HepG2 (cell line): Measurements from ENCODE around the gene CFAP43. TPM values are rescaled to one million over a fixed set of nuclear protein-coding genes. Genes with fewer than 3 reads are reported as not detected.

Experiments
- ATAC-seq: fragments of 200-7000 bp; cut with Tn5 transposase; 3 replicates; pipeline ENCODE4 v1.9.1; 2020; ENCODE audit warnings: mild to moderate bottlenecking, moderate library complexity
- BruUV-seq: library from RNA; stranded (reverse); fragments of 400-500 nt; replicated peaks from 2 replicates; lab custom pipeline; 2021; lab: Mats Ljungman, UMichigan
- CTCF ChIA-PET: fragments of 300-600 bp; formaldehyde crosslinking; extraction: SDS; loops from one replicate; lab custom pipeline; 2021; ENCODE audit warnings: low total read pairs, inconsistent platforms, low intra/inter-chr PET ratio; lab: Yijun Ruan, JAX
- POLR2A ChIA-PET: fragments of 350-600 bp; sonication (Branson Sonifier 250); formaldehyde crosslinking; loops from one replicate; lab custom pipeline; 2020; ENCODE audit warnings: antibody characterized with exemption, inconsistent platforms; lab: Yijun Ruan, JAX
- DNase-seq: peaks from one replicate; pipeline ENCODE4 v3.0.0-alpha.2; 2015; ENCODE audit warnings: low spot score
- FAIRE-seq: peaks from 3 replicates; lab custom pipeline; 2011; peaks lifted over from hg19 to GRCh38; lab: Jason Lieb, UNC
- H2AFZ ChIP-seq: one replicate; pipeline ENCODE4 v1.6.1; 2011; ENCODE audit warnings: low read length, inconsistent platforms
- H3K27ac ChIP-seq: fragments of 300-600 bp; 3 replicates; pipeline ENCODE4 v1.8.0; 2011; ENCODE audit warnings: mixed run types, mild to moderate bottlenecking, mixed read lengths, low read length, inconsistent platforms; ENCODE audit not compliant: insufficient read depth; ENCODE audit errors: extremely low read length
- H3K27me3 ChIP-seq, 2 experiments: fragments of 200-600 bp in 1 of 2; 2 replicates in 1 of 2; 3 replicates in 1 of 2; pipeline versions ENCODE4 v1.6.0 to v1.8.0; 2011; ENCODE audit warnings: low read length in 2 of 2, mild to moderate bottlenecking in 2 of 2, moderate library complexity in 2 of 2, inconsistent platforms in 1 of 2; ENCODE audit not compliant: insufficient read depth in 2 of 2, control insufficient read depth in 1 of 2
- H3K36me3 ChIP-seq, 2 experiments: fragments of 200-600 bp in 1 of 2; replicated peaks in 1 of 2; 2 replicates in 1 of 2; 3 replicates in 1 of 2; pipeline versions ENCODE4 v1.5.1 to v1.8.0; 2011; ENCODE audit warnings: low read length in 2 of 2, inconsistent platforms in 1 of 2; ENCODE audit not compliant: insufficient read depth in 2 of 2, control insufficient read depth in 1 of 2
- H3K4me1 ChIP-seq: 2 replicates; pipeline ENCODE4 v1.5.1; 2012; ENCODE audit warnings: low read length, inconsistent platforms; ENCODE audit not compliant: insufficient read depth
- H3K4me2 ChIP-seq: 2 replicates; pipeline ENCODE4 v1.6.0; 2011; ENCODE audit warnings: low read depth, low read length, inconsistent platforms
- H3K4me3 ChIP-seq, 3 experiments: fragments of 200-600 bp in 1 of 3; sonication (generic), shearing (Covaris generic) in 1 of 3; replicated peaks in 1 of 3; 2 replicates each; pipeline ENCODE4 v1.5.1; 2011 to 2016; ENCODE audit warnings: low read length in 3 of 3, inconsistent platforms in 2 of 3, low read depth in 2 of 3, mild to moderate bottlenecking in 2 of 3, control low read depth in 1 of 3, mixed read lengths in 1 of 3; ENCODE audit not compliant: insufficient read depth in 1 of 3
- H3K79me2 ChIP-seq: one replicate; pipeline ENCODE4 v1.6.1; 2011; ENCODE audit warnings: low read length, inconsistent platforms; ENCODE audit not compliant: insufficient read depth
- H3K9ac ChIP-seq: 2 replicates; pipeline ENCODE4 v1.6.0; 2011; ENCODE audit warnings: mild to moderate bottlenecking, low read depth, low read length, inconsistent platforms; ENCODE audit not compliant: insufficient read depth
- H3K9me3 ChIP-seq: 2 replicates; pipeline ENCODE4 v1.5.1; 2012; ENCODE audit warnings: mild to moderate bottlenecking, low read length
- H4K20me1 ChIP-seq: 2 replicates; pipeline ENCODE4 v1.6.0; 2011; ENCODE audit warnings: inconsistent platforms, mild to moderate bottlenecking, low read length, moderate library complexity; ENCODE audit not compliant: insufficient read depth
- FLYWCH1 ChIP-seq: sonication (generic); formaldehyde crosslinking; IDR thresholded peaks from 2 replicates; pipeline ENCODE4 v1.8.1; 2023; ENCODE audit warnings: mild to moderate bottlenecking, missing genetic modification reagents
- FOXP4 ChIP-seq: sonication (generic); formaldehyde crosslinking; IDR thresholded peaks from 2 replicates; pipeline ENCODE4 v1.4.0; 2020; ENCODE audit warnings: missing genetic modification reagents
- HDAC2 ChIP-seq: sonication (generic); formaldehyde crosslinking; IDR thresholded peaks from 2 replicates; pipeline ENCODE4 v1.4.0; 2020; ENCODE audit warnings: missing genetic modification reagents
- HNF4A ChIP-seq: sonication (generic); formaldehyde crosslinking; IDR thresholded peaks from 2 replicates; pipeline ENCODE4 v1.4.0; 2020; ENCODE audit warnings: missing genetic modification reagents
- HOXD1 ChIP-seq: sonication (generic); formaldehyde crosslinking; IDR thresholded peaks from 2 replicates; pipeline ENCODE4 v1.5.0; 2020; ENCODE audit warnings: missing genetic modification reagents
- KLF12 ChIP-seq: sonication (generic); formaldehyde crosslinking; IDR thresholded peaks from 2 replicates; pipeline ENCODE4 v1.4.0; 2020; ENCODE audit warnings: missing genetic modification reagents, borderline replicate concordance
- MTA3 ChIP-seq: sonication (generic); formaldehyde crosslinking; IDR thresholded peaks from 2 replicates; pipeline ENCODE4 v1.4.0; 2020; ENCODE audit warnings: missing genetic modification reagents
- POGK ChIP-seq: sonication (generic); formaldehyde crosslinking; conservative IDR thresholded peaks from 2 replicates; pipeline ENCODE4 v1.8.0; 2022; ENCODE audit warnings: mild to moderate bottlenecking, moderate library complexity, missing genetic modification reagents
- POLR2G ChIP-seq: fragments of 200-400 bp; formaldehyde crosslinking; IDR thresholded peaks from 2 replicates; pipeline ENCODE4 v1.6.1; 2018; ENCODE audit warnings: mild to moderate bottlenecking, low read depth, low read length, moderate library complexity
- RAD51 ChIP-seq: fragments of 450-650 bp; IDR thresholded peaks from 2 replicates; pipeline ENCODE4 v1.6.1; 2016; ENCODE audit warnings: borderline replicate concordance
- RARA ChIP-seq: IDR thresholded peaks from 2 replicates; pipeline ENCODE4 v1.6.1; 2016; ENCODE audit warnings: missing genetic modification reagents, missing compliant biosample characterization
- SAP130 ChIP-seq: IDR thresholded peaks from 2 replicates; pipeline ENCODE4 v1.6.1; 2016; ENCODE audit warnings: low read depth
- TGIF2 ChIP-seq: IDR thresholded peaks from 2 replicates; pipeline ENCODE4 v1.6.1; 2016; ENCODE audit warnings: control low read depth, missing compliant biosample characterization
- ZNF367 ChIP-seq: sonication (generic); formaldehyde crosslinking; IDR thresholded peaks from 2 replicates; pipeline ENCODE4 v1.4.0; 2020; ENCODE audit warnings: missing genetic modification reagents, borderline replicate concordance
- ZNF550 ChIP-seq: sonication (generic); formaldehyde crosslinking; IDR thresholded peaks from 2 replicates; pipeline ENCODE4 v1.4.0; 2020; ENCODE audit warnings: mild to moderate bottlenecking, missing genetic modification reagents, borderline replicate concordance
- ZNF557 ChIP-seq: sonication (generic); formaldehyde crosslinking; IDR thresholded peaks from 2 replicates; pipeline ENCODE4 v1.4.0; 2020; ENCODE audit warnings: missing genetic modification reagents
- WGBS: methylation state at CpG from one replicate; pipeline ENCODE4 v1.1.6; 2017; ENCODE audit warnings: low lambda C conversion rate; 5-methylcytosine and 5-hydroxymethylcytosine counted together
- in situ Hi-C: cut with HindIII; loops from 2 replicates; pipeline ENCODE4 v1.10.0; 2017; ENCODE audit warnings: low pct_unique_long_range_greater_than_20kb; ENCODE audit not compliant: extremely low pct_ligation_motif_present
- intact Hi-C: fragments of 100-400 bp; cut with micrococcal nuclease; formaldehyde crosslinking; loops from one replicate; pipeline ENCODE4 v1.10.0; 2022; ENCODE audit not compliant: unreplicated experiment
- polyA plus RNA-seq, 8 experiments: library from polyadenylated mRNA; depleted of rRNA in 3 of 8; stranded (reverse) in 7 of 8; unstranded in 1 of 8; fragments of >200 nt; fragmentation: Illumina TruSeq in 4 of 8; extraction: Trizol in 4 of 8; gene quantifications; 2 replicates each; pipeline versions ENCODE4 v1.2.1 to v1.2.3, GENCODE V29; 2011 to 2016; ENCODE audit warnings: low read depth in 4 of 8, missing spikeins in 1 of 8, mixed read lengths in 1 of 8; ENCODE audit not compliant: insufficient read depth in 1 of 8
- total RNA-seq, 5 experiments: library from RNA; depleted of rRNA; stranded (reverse); fragments of >200 nt; fragmentation: Illumina TruSeq; extraction: Trizol; gene quantifications; 2 replicates each; pipeline ENCODE4 v1.2.3, GENCODE V29; 2016; ENCODE audit warnings: low read depth in 1 of 5

The CFAP43 gene
- total and polyA plus RNA-seq, 2 of the 13 experiments (the other 11 are each of a cell fraction or from before 2014, with no cell fraction given): 0.24 to 0.38 TPM

GRCh38 chr10:104253606-104254410 lies 21.6 kb upstream of the CFAP43 start (continued):
- TF ChIP-seq TGIF2 (CRISPR knock-in tag): 0 out of 2 replicates have a peak, but pooled peaks have one; percentile 8
- TF ChIP-seq POGK (CRISPR knock-in tag): no peak
- TF ChIP-seq FLYWCH1 (CRISPR knock-in tag): no peak
- 0 out of 2 replicates have a peak, but pooled peaks have one; percentile 6 for TF ChIP-seq POLR2G
- TF ChIP-seq ZNF367 (CRISPR knock-in tag): 0 out of 2 replicates have a peak, but pooled peaks have one; percentile 16
- 0 out of 2 replicates have a peak, but pooled peaks have one; percentile 34 for TF ChIP-seq RARA (CRISPR knock-in tag)
- TF ChIP-seq KLF12 (CRISPR knock-in tag): 0 out of 2 replicates have a peak, but pooled peaks have one; percentile 2

- DNase-seq (peak; percentile 96), FAIRE-seq (peak; percentile 98), ATAC-seq (peak; percentile 82)
- in situ Hi-C loops (no loop called here), intact Hi-C loops (loop anchor here (1.0 to 10.0 kb wide), 2 partner anchors 21 to 128 kb away; partner anchors contain the start of genes CFAP43 and SFR1)
- Histone ChIP-seq H3K4me3 (peak overlapping the region; percentile 83 to 88 (median 88); a peak in 5 of 6 replicates), H2AFZ (no peak overlapping the region), H3K27ac (peak overlapping the region; percentile 90), H3K4me2 (peak overlapping the region; percentile 84), H3K9me3 (no peaks in the 10 kb centered on the region), H3K4me1 (peaks cover 68% of the 10 kb centered on the region), H4K20me1 (peaks cover 3% of the 10 kb centered on the region; the same call in 1 of the 2 replicates), H3K27me3 (no peaks in the 10 kb centered on the region; a peak in 1 of 5 replicates), H3K79me2 (peaks cover 44% of the 10 kb centered on the region), H3K9ac (peak overlapping the region; percentile 83; the same call in 1 of the 2 replicates), H3K36me3 (peaks cover 0 to 4% of the 10 kb centered on the region in 2 experiments; a peak in 3 of 5 replicates)
- BruUV-seq: no TSS peak
- CTCF ChIA-PET: no interaction called here
- 0% methylated on average over 2 of the region's 2 CpGs for WGBS
- POLR2A ChIA-PET: interaction anchor here (1.0 to 6.7 kb wide), 9 partner anchors 9 to 132 kb away, joined by 3 to 59 read pairs (median 11); partner anchors contain the start of gene CFAP43
- TF ChIP-seq SAP130 (CRISPR knock-in tag) (peak; percentile 90), HDAC2 (CRISPR knock-in tag) (peak; percentile 94), MTA3 (CRISPR knock-in tag) (no peak), FOXP4 (CRISPR knock-in tag) (peak; percentile 95), ZNF550 (CRISPR knock-in tag) (no peak), RAD51 (no peak), HNF4A (CRISPR knock-in tag) (peak; percentile 91), ZNF557 (no peak), HOXD1 (CRISPR knock-in tag) (no peak)
Measured at GRCh38 chr10:104253106-104253505, 20.9 kb upstream of the CFAP43 start.
